ENCODE data around the gene CIAO3.
"Not testable (repeated sequence)": the region's sequence is repeated elsewhere in the genome, so short reads cannot be mapped to it uniquely, and the experiment has no call there.

CIAO3 gene

DNA sequence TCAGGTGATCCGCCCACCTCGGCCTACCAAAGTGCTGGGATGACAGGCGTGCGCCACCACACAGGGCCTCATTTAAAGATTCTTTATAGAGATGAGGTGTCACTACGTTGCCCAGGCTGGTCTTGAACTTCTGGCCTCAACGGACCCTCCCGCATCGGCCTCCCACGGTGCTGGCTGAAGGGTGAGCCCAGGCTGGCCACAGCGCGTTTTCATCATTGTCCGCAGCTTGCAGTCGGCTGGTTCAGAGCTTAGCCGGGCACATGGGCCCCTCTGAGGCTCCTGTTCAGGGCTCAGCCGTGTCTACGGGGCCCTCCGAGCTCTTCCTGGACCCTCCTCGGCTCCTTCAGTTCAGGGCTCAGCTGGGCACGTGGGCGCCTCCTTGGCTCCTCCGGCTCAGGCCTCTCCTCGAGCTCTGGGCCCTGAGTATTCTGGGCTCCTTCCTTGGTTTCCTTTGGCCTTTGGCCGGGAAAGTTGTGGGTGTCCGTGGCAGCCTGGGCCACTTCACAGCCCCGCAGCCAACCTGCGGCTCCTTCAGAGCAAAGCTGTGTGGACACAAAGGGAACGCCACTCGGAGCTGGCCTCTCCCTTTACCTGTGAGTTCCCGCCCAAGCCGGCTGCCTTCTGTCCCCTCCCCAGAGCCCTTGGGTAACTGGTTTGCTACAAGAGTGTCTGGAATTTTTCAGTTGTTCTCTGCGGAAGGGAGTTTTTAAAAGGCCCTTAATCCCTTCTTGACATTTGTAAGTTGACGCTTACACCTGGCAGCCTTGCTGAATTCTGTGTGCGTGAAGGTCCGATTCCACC is 18.5 kb upstream of the CIAO3 start:
- DNase-seq, result no peak

- no peak for DNase-seq
These were observed 15.6 kb upstream of the CIAO3 start for GRCh38 chr16:756428-756827.

GRCh38 chr16:754656-755055 is 13.9 kb upstream of the CIAO3 start:
- DNase-seq, result no peak

DNA sequence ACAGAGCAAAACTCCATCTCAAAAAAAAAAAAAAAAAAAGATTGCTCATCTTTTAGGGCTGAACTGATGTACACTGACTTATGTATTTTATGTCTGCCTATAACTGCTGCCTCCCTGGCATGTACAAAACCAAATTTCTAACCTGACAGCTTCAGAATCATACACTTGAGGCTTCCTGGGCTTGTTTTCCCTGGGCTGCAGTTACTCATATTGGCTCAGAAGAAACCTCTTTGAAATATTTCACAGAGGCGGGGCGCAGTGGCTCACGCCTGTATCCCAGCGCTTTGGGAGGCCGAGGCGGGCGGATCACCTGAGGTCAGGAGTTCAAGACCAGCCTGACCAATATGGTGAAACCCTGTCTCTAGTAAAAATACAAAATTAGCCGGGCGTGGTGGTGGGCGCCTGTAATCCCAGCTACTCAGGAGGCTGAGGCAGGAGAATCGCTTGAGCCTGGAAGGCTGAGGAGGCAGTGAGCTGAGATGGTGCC is 13.4 kb upstream of the CIAO3 start:
- not testable (repeated sequence) for DNase-seq

DNA sequence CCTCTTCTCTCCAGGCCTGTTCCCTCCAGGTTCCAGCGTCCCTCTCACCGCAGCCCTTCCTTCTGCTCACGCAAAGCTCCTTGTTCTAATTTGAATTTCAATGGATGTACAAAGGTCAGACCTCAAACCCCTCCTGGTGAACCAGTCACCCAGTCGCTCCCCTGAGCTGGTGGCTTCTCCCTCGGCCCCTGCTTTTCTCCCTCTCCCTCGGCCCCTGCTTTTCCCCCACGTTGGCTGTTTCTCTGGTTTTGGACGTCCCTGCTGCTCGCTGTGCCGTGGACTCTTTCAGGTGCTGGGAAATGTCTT is 11.2 kb upstream of the CIAO3 start:
- DNase-seq, result no peak

GRCh38 chr16:751152-752006 is 10.6 kb upstream of the CIAO3 start:
- DNase-seq, result no peak

DNA sequence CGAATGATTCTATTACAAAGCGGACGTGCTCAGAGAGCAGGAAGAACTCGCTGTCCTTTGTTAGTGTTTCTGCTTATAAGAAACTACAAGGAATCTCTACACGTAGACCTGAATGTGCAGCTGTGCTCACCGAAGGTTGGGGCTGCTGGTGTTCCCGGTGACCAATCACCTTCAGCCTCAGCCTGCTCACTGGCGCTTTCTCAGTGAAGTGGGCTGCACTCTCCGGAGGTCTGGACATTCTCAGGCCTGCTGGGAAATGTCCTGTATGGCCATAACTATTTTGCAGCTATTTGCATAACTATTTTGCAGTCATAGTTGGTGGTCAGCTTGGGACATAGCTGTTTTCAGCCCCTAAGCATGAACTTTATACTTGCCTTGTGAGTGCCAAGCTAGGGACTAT is 9.7 kb upstream of the CIAO3 start:
- no peak for DNase-seq

DNA sequence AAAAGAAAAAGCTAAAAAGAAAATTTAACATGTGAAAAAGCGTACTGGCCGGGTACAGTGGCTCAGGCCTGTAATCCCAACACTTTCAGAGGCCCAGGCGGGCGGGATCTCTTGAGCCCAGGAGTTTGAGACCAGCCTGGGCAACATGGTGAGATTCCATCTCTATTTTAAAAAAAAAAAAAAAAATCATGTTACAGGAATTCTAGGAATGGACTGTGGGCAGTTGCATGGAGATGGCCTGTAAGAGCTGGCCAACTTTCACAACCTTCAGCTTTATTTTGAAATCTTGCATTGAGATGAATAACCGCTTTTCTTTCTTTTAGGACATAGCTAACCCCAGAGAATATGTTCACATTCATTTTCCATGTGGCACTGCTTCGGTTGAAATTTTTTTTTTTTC is 8.2 kb upstream of the CIAO3 start:
- no peak for DNase-seq

- DNase-seq, result no peak
These were observed 7.4 kb upstream of the CIAO3 start for GRCh38 chr16:747978-748746.

DNA sequence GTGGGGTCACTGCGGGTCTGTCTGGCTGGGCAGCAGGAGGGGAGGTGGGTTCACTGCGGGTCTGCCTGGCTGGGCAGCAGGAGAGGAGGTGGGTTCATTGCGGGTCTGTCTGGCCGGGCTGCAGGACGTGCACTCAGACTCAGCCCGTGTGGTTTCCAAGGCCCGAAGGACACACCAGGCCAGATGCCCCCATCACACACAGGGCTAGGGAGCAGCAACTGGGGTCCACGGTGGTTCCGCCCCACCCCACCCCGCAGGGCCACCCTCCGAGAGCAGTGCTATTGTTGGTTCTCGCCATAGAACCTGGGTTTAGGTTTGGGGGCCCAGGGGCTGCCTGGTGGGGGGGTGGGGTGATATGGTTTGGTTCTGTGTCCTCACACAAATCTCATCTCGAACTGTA is 5.8 kb upstream of the CIAO3 start:
- DNase-seq, result no peak

DNA sequence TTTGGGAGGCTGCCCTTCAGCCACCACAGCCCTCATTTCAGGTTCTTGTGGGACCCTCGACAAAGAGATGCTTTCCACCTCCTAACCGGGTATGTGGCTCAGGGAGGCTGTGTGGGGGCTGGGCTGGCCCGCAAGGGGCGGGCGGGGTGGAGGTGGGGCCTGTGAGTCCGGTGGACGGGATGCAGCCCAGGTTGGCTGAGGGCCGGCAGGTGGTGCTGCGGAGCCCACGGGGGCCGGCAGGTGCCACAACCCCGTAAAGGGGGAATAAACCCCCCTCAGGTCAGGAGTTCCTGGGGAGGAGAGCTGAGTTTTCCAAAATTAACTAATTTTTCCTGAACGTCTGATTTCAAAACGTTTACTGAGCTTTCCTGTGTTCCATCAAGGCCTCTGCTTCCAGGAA is 4.9 kb upstream of the CIAO3 start:
- DNase-seq, result no peak

DNA sequence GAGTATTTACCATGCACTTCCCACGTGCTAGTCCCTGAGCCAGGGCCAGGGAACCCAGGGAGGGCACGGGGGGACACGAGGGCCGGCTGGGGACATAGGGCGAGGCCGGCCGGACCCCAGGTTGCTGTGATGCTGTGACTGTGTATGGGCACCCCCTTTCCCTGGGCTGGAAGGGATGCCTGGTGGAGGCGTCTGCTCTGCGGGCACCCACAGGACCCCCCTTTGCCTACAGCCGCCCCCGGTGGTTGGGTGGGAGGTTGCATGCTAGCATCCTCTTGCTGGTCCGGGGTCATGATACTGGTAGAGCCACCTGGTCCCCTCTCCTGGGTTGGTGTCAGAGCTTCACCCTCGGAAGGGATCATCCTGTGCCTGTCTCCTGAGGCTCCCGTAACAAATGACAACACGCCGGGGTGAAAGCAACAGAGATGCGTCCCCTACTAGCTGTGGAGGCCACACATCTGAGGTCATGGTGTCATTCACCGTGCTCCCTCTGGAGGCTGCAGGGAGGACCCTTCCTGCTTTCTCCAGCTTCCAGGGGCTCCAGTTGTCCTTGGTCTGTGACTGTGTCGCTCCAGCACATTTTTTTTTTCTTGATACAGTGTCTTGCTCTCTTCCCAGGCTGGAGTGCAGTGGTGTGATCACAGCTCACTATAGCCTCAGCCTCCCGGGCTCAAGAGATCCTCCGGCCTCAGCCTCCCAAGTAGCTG is 3.1 kb upstream of the CIAO3 start:
- no peak for DNase-seq

- not testable (repeated sequence) for DNase-seq
These were observed 2.1 kb upstream of the CIAO3 start for GRCh38 chr16:742894-743293.

DNA sequence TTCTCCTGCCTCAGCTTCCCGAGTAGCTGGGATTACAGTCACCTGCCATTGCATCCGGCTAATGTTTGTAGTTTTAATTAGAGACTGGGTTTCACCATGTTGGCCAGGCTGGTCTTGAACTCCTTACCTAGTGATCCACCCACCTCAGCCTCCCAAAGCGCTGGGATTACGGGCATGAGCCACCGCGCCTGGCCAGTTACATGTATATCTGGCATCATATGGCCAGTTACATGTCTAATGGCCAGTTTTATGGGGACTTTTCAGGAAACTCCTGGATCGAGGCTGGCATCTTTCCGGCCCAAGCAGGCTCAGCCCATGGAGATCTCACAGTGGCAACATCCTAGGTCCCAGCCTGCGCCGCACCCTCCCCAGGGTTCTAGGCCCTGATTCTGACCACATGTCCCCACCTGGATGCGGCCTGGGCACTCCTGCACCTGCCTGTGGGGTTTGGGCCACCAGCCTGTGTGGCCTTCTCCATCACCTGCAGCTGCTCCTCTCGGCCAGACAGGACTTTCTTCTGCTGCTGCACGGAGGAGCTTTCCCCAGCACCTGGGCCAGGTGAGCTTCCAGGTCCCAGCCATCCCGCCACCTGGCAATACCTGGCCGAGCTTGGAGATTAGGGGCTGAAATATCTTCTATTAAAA is 1.3 kb upstream of the CIAO3 start:
- no peak for DNase-seq

GRCh38 chr16:740459-740763 is 386 bp downstream of the CIAO3 start:
- DNase-seq, result no peak

- no peak for DNase-seq
These were observed 988 bp downstream of the CIAO3 start for GRCh38 chr16:739560-740458.

DNA sequence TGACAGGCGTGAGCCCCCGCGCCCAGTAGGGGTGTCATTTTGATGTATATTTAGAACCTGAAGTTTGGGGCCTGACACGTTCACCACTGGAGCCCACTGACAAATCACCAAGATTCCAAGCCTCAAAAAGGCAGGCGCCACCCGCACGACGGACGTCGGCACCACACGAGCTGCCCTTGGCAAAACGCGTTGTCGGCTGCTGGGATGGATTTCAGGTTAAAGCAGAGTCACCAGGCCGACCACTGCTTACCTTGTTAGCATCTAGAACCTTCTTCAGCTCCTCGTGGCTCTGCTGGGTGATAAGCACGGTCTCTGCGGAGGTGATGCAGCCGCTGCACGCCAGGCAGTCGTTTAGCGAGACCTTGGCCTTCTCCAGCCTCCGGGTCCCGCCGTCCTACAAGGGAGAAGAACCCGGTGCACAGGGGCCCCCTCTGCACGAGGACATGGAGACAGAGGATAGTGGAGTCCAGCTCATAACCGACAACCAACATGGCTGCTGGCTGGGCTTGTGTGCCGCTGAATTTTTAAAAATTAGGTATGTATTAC is 3.8 kb downstream of the CIAO3 start:
- no peak for DNase-seq

- no peak for DNase-seq
These were observed 4.8 kb downstream of the CIAO3 start for GRCh38 chr16:735982-736453.

GRCh38 chr16:734981-735881 is 5.6 kb downstream of the CIAO3 start:
- DNase-seq, result no peak
